B cell (primary cell): ENCODE data around the gene ZMIZ1. TPM values are rescaled to one million over a fixed set of nuclear protein-coding genes. Genes with fewer than 3 reads are reported as not detected.
"Not testable (repeated sequence)": the region's sequence is repeated elsewhere in the genome, so short reads cannot be mapped to it uniquely, and the experiment has no call there.

Experiments used
- ATAC-seq: fragments of 200-7000 bp; cut with Tn5 transposase; one replicate; pipeline ENCODE4 v1.10.0; 2021; ENCODE audit warnings: low read depth, mild to moderate bottlenecking, moderate number of reproducible peaks, moderate library complexity
- CTCF ChIA-PET: fragments of 350-600 bp; sonication (Branson Sonifier 250); formaldehyde crosslinking; loops from one replicate; lab custom pipeline; 2021; ENCODE audit warnings: antibody characterized with exemption, inconsistent platforms; lab: Charles Lee
- POLR2A ChIA-PET: fragments of 350-600 bp; sonication (Branson Sonifier 250); formaldehyde crosslinking; loops from one replicate; lab custom pipeline; 2021; ENCODE audit warnings: antibody characterized with exemption; lab: Charles Lee
- DNase-seq: peaks from one replicate; pipeline ENCODE4 v3.0.0; 2013
- H2AFZ ChIP-seq: 2 replicates; pipeline ENCODE4 v1.6.1; 2012; ENCODE audit warnings: mild to moderate bottlenecking, low read depth, low read length; ENCODE audit not compliant: insufficient read depth, poor library complexity, severe bottlenecking
- H3K27ac ChIP-seq, 2 donors: 1 replicate in 1 of 2; 2 replicates in 1 of 2; pipeline ENCODE4 v1.5.1; 2012 to 2013; ENCODE audit warnings: low read length in 2 of 2, mild to moderate bottlenecking in 2 of 2, moderate library complexity in 1 of 2
- H3K27me3 ChIP-seq, 4 experiments: fragments of 200-600 bp in 1 of 4; sonication (generic) in 1 of 4; replicated peaks in 1 of 4; 1 replicate in 2 of 4; 2 replicates in 2 of 4; pipeline versions ENCODE4 v1.6.1 to v1.7.0; 2013 to 2016; ENCODE audit warnings: low read length in 3 of 4, mild to moderate bottlenecking in 2 of 4, mixed read lengths in 1 of 4, moderate library complexity in 1 of 4; ENCODE audit not compliant: insufficient read depth in 4 of 4, control insufficient read depth in 3 of 4; ENCODE audit errors: control extremely low read depth in 1 of 4
- H3K36me3 ChIP-seq, 2 experiments: replicated peaks in 1 of 2; 1 replicate in 1 of 2; 2 replicates in 1 of 2; pipeline versions ENCODE4 v1.6.1 to v1.7.1; 2013; ENCODE audit warnings: low read length in 1 of 2; ENCODE audit not compliant: insufficient read depth in 2 of 2, control insufficient read depth in 1 of 2; ENCODE audit errors: control extremely low read depth in 1 of 2, extremely low read depth in 1 of 2
- H3K4me1 ChIP-seq, 2 donors: fragments of 200-600 bp in 1 of 2; sonication (generic) in 1 of 2; 1 replicate in 1 of 2; 2 replicates in 1 of 2; pipeline versions ENCODE4 v1.5.1 to v1.6.1; 2013 to 2017; ENCODE audit warnings: low read length in 2 of 2; ENCODE audit not compliant: control insufficient read depth in 2 of 2, insufficient read depth in 2 of 2
- H3K4me2 ChIP-seq: replicated peaks from 2 replicates; pipeline ENCODE3; 2012; ENCODE audit warnings: mild to moderate bottlenecking, low read depth, low read length; ENCODE audit not compliant: poor library complexity, severe bottlenecking
- H3K4me3 ChIP-seq, 5 experiments: fragments of 200-600 bp in 1 of 5; sonication (generic) in 1 of 5; 1 replicate in 3 of 5; 2 replicates in 2 of 5; pipeline versions ENCODE4 v1.5.1 to v1.7.0; 2011 to 2016; ENCODE audit warnings: low read length in 4 of 5, mild to moderate bottlenecking in 4 of 5, low read depth in 2 of 5, control low read depth in 1 of 5, moderate library complexity in 1 of 5; ENCODE audit not compliant: insufficient read depth in 1 of 5; ENCODE audit errors: control extremely low read depth in 1 of 5, extremely low read depth in 1 of 5
- H3K79me2 ChIP-seq: fragments of 200-600 bp; sonication (generic); one replicate; pipeline ENCODE4 v1.6.0; 2016; ENCODE audit warnings: low read length; ENCODE audit not compliant: control insufficient read depth, insufficient read depth
- H3K9ac ChIP-seq: fragments of 200-600 bp; sonication (generic); 2 replicates; pipeline ENCODE4 v1.6.1; 2017; ENCODE audit warnings: mild to moderate bottlenecking, low read length, moderate library complexity
- H3K9me3 ChIP-seq, 3 donors: one replicate each; pipeline versions ENCODE4 v1.6.1 to v1.7.1; 2013; ENCODE audit warnings: low read length in 2 of 3; ENCODE audit not compliant: control insufficient read depth in 2 of 3, insufficient read depth in 1 of 3; ENCODE audit errors: control extremely low read depth in 1 of 3
- H4K20me1 ChIP-seq: 2 replicates; pipeline ENCODE4 v1.6.0; 2012; ENCODE audit warnings: mild to moderate bottlenecking, low read length; ENCODE audit not compliant: insufficient read depth, control insufficient read depth, poor library complexity, severe bottlenecking
- H3K27ac Mint-ChIP-seq: one replicate; pipeline ENCODE4 v1.8.0; 2021; ENCODE audit warnings: mixed read lengths
- H3K27me3 Mint-ChIP-seq: one replicate; pipeline ENCODE4 v1.8.0; 2021; ENCODE audit warnings: mixed read lengths
- H3K4me1 Mint-ChIP-seq: one replicate; pipeline ENCODE4 v1.8.0; 2021; ENCODE audit warnings: mixed read lengths
- H3K4me3 Mint-ChIP-seq: one replicate; pipeline ENCODE4 v1.8.0; 2021; ENCODE audit warnings: mixed read lengths
- H3K9me3 Mint-ChIP-seq: one replicate; pipeline ENCODE4 v1.8.0; 2022; ENCODE audit warnings: mixed read lengths; ENCODE audit not compliant: insufficient read depth
- EZH2 ChIP-seq: IDR thresholded peaks from 2 replicates; pipeline ENCODE4 v1.6.1; 2012; ENCODE audit warnings: borderline replicate concordance, low read depth, mild to moderate bottlenecking, moderate library complexity, low read length; ENCODE audit not compliant: insufficient read depth, poor library complexity, severe bottlenecking
- WGBS: methylation state at CpG from one replicate; pipeline ENCODE4 v1.1.5; 2013; ENCODE audit warnings: missing lambda C conversion rate; ENCODE audit not compliant: insufficient coverage; 5-methylcytosine and 5-hydroxymethylcytosine counted together
- intact Hi-C: fragments of 100-400 bp; cut with micrococcal nuclease; formaldehyde crosslinking; loops from one replicate; pipeline ENCODE4 v1.10.0; 2022
- polyA plus RNA-seq: library from polyadenylated mRNA; depleted of rRNA; stranded (reverse); fragments of >200 nt; gene quantifications from 2 replicates; pipeline ENCODE4 v1.2.3, GENCODE V29; 2012
- total RNA-seq, 2 donors: library from RNA; stranded (reverse); fragments of 120-200 nt in 1 of 2; gene quantifications; 1 replicate in 1 of 2; 2 replicates in 1 of 2; pipeline versions ENCODE4 v1.2.3 to v1.2.4, GENCODE V29; 2013 to 2022
- TF ChIP-seq, protein P1 (sequence below): fragments of 200-600 bp; IDR thresholded peaks from one replicate; pipeline ENCODE4 v1.8.0; 2022; ENCODE audit warnings: antibody characterized with exemption, mild to moderate bottlenecking

ZMIZ1 gene
- total and polyA plus RNA-seq, 2 donors (not counting 1 experiment from before 2014, with no cell fraction given) = 14.3 to 64.9 TPM

DNA sequence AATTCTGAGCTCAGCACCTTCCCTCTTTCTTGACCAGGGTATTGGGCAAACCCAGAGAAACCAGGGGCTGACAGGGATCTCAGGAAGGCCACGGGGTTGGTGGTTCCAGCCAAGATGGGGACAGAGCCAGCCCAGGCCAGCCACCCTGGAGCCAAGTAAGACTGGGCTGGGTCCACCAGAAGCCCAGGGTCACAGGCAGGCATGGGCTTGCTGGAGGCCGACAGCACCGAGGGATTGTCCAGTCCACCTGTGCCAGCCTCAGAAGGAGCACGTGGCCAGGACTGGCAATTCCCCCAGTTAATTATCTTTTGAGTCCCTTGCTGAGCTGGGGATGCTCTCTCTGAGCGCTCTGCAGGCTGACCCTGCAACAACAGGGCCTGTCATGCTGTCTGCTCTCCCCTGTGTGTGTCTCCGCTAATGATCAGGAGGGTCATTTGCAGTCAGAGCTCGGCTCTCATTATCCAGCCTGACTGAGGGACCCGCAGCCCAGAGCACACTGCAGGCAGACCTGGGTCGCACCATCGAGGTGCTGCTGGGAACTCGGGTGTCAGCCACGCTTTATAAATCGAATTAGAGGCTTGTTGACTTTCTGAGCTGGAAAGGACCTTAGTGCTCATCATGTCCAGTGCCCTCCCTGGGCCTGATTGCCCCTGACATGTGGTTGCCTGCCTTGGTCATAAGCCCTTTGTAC lies 209.0 kb downstream of the ZMIZ1 start:
- CTCF ChIA-PET = interaction anchor here (0.9 kb wide), 1 partner anchor 11 kb away, joined by 3 read pairs; no protein-coding TSS in a partner anchor
- Mint-ChIP-seq H3K9me3 (no peaks in the 10 kb centered on the region), H3K27me3 (no peaks in the 10 kb centered on the region), H3K4me1 (peaks cover 23% of the 10 kb centered on the region), H3K27ac (no peak overlapping the region), H3K4me3 (no peak overlapping the region)
- ATAC-seq (no peak), DNase-seq (no peak)
- Histone ChIP-seq H4K20me1 (peaks cover 20% of the 10 kb centered on the region), H3K79me2 (peaks cover 62% of the 10 kb centered on the region), H3K36me3 (peaks cover 0 to 30% of the 10 kb centered on the region in 2 experiments), H3K9ac (no peak overlapping the region), H3K4me2 (no peak overlapping the region), H3K4me3 (no peak overlapping the region), H3K27me3 (no peaks in the 10 kb centered on the region), H2AFZ (no peak overlapping the region), H3K4me1 (peaks cover 3 to 15% of the 10 kb centered on the region in 2 donors), H3K27ac (no peak overlapping the region), H3K9me3 (no peaks in the 10 kb centered on the region)
- POLR2A ChIA-PET = interaction anchor here (0.6 kb wide), 2 partner anchors 168 to 194 kb away, joined by 4 to 6 read pairs; no protein-coding TSS in a partner anchor
- no peak for TF ChIP-seq EZH2
- TF ChIP-seq, protein P1, sequence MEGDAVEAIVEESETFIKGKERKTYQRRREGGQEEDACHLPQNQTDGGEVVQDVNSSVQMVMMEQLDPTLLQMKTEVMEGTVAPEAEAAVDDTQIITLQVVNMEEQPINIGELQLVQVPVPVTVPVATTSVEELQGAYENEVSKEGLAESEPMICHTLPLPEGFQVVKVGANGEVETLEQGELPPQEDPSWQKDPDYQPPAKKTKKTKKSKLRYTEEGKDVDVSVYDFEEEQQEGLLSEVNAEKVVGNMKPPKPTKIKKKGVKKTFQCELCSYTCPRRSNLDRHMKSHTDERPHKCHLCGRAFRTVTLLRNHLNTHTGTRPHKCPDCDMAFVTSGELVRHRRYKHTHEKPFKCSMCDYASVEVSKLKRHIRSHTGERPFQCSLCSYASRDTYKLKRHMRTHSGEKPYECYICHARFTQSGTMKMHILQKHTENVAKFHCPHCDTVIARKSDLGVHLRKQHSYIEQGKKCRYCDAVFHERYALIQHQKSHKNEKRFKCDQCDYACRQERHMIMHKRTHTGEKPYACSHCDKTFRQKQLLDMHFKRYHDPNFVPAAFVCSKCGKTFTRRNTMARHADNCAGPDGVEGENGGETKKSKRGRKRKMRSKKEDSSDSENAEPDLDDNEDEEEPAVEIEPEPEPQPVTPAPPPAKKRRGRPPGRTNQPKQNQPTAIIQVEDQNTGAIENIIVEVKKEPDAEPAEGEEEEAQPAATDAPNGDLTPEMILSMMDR = no peak
- 97% methylated on average over 13 of the region's 13 CpGs for WGBS
- intact Hi-C loops = no loop called here

DNA sequence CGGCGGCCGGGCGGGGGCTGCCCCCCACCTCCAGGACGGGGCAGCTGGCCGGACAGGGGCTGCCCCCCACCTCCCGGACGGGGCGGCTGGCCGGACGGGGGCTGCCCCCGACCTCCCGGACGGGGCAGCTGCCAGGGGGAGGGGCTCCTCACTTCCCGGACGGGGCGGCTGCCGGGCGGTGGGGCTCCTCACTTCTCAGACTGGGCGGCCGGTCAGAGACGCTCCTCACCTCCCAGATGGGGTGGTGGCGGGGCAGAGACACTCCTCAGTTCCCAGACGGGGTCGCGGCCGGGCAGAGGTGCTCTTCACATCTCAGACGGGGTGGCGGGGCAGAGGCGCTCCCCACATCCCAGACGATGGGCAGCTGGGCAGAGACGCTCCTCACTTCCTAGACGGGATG lies 210.3 kb downstream of the ZMIZ1 start:
- POLR2A ChIA-PET, H3K4me3 Mint-ChIP-seq, H3K4me2 ChIP-seq, intact Hi-C loops, H3K4me3 ChIP-seq, H3K27me3 Mint-ChIP-seq, H3K9me3 ChIP-seq, DNase-seq, H3K9me3 Mint-ChIP-seq, H3K9ac ChIP-seq, H3K27ac Mint-ChIP-seq, H3K27me3 ChIP-seq, CTCF ChIA-PET, ATAC-seq, H2AFZ ChIP-seq, H3K27ac ChIP-seq: not testable (repeated sequence)
- Histone ChIP-seq H3K36me3 (peaks cover 0 to 27% of the 10 kb centered on the region in 2 experiments), H4K20me1 (peaks cover 10% of the 10 kb centered on the region), H3K4me1 (peaks cover 16 to 25% of the 10 kb centered on the region in 2 donors), H3K79me2 (peaks cover 51% of the 10 kb centered on the region)
- H3K4me1 Mint-ChIP-seq = peaks cover 34% of the 10 kb centered on the region
- WGBS = 93% methylated on average over 20 of the region's 33 CpGs
